ENCODE measurements around the gene RPS6KL1.

Gene RPS6KL1

GRCh38 chr14:74911221-74911620 lies 11.8 kb downstream of the RPS6KL1 start:
- DNase-seq: no peak

- DNase-seq: no peak
Measured at GRCh38 chr14:74910556-74910955, 12.5 kb downstream of the RPS6KL1 start.

DNA sequence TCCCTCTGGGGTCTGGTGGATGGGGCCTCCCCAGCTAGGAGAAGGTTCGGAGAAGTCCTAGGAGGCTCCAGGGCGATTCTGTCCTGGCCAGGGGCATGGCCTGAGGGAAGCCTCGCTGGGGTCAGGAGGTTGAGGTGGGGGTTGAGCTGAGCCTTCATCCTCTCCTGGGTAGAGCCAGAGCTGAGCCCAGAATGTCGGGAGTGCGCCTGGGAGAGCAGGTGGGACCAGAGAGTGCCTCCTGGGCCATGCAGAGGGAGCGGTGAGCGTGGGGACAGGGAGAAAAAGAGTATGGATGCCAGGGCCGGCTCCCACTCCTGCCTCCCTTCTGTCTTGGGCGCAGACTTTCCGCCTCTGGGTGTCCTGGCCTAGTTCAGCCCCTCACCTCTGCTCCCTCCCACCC lies 13.1 kb downstream of the RPS6KL1 start:
- no peak for DNase-seq

GRCh38 chr14:74909501-74909900 lies 13.6 kb downstream of the RPS6KL1 start:
- DNase-seq: no peak

GRCh38 chr14:74908861-74909341 lies 14.2 kb downstream of the RPS6KL1 start:
- DNase-seq: no peak

DNA sequence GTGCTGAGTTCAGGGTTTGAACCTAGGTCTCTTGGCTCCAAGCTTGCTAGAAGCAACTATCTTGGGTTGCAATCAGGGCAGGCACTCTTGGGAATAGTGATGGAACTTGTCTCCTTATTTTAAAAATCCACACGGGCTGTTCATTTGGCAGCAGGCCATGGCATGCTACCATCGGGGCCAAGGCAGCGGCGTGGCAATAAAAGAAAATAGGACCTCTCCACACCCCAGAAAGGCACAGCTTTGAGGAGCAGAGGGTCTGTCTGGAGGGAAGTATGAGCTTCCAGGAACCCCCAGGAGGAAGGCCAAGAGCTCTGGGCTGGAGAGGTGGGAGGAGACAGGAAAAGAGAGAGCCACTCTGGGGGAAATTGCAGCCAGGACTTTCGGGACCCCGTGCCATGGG lies 15.3 kb downstream of the RPS6KL1 start:
- DNase-seq: no peak

- no peak for DNase-seq
Measured at GRCh38 chr14:74906925-74907521, 16.0 kb downstream of the RPS6KL1 start.

DNA sequence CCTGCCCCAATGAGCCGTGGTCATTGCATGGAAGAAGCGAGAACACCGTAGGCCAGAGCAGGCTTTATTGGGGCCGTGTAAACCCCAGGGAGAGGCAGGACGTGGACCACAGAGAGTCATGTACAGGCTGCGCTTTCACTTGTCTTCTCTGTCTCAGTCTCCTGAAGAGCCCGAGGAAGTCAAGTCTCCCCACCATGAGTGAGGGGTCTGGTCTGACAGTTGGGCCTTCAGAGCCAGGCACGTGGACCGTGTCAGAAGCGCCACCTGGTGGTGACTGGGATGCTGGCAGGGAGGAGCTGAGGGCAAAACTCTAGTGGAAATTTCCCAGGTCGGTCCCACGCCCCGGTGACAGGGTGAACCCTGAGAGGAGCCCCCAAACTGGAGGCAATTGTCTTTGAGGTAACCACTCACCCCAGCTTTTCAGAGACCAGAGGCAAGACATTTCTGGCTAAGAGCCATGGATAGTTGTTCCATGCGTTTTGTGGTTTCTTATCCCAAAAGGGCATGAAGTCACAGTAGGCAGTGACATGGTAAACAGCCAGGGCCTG lies 17.4 kb downstream of the RPS6KL1 start:
- peak; percentile 78 for DNase-seq

GRCh38 chr14:74904635-74905503 lies 18.2 kb downstream of the RPS6KL1 start:
- DNase-seq: no peak

DNA sequence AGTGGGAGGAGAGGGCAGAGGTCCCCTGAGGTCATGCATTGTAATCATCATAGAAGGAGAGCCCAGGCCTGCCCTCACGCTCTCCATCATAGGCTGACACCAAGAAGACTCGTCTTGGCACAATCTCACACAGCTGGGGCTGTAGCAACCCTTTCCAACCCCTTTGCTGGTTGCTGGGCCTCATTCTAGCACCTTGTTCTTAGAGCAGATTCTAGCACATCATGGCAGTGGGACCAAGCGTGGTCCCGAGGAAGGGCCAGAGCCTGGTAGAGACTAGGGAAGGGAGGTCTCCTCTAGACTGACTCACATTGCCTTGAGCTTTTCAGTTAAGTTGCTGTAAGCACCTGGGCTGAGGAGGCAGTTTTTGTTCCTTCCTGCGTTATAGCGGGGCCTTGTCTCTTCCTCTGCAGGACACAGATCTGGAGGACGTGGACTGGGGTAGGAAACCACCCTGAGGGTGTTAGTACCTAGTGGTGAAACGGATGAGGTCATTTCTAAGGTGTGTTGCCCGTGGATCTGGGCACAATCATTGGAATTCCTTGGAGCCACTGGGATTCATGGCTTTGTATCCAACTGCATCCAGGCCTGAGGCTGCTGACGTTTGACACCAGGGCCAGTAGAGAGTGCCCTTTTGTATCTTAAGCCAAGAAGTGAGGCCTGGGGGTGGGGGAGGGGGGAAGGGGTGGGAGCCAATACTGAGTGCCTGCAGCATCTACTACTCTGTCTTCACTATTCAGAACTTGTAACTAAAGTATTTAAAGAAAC lies 19.9 kb downstream of the RPS6KL1 start:
- no peak for DNase-seq

- DNase-seq: no peak
Measured at GRCh38 chr14:74898694-74899093, 24.4 kb downstream of the RPS6KL1 start.

DNA sequence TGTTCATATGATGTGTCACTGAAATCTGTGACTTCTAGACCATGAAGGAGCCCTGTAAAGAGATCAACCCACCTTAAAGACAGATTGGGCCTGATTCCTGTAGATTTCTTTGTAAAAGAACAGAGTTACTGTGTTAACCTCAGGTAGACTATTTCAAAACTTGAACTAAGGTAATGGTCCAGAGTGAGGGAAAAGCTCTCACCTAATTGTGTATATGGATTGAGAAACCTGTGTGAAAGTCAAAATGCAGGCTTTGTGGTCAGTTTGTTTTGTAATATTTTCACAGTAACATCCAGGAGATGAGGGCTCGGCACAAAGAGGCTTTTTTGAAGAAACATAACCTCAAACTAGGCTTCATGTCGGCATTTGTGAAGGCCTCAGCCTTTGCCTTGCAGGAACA lies 25.0 kb downstream of the RPS6KL1 start:
- DNase-seq: no peak

- no peak for DNase-seq
Measured at GRCh38 chr14:74897642-74898041, 25.4 kb downstream of the RPS6KL1 start.

GRCh38 chr14:74896400-74896799 lies 26.7 kb downstream of the RPS6KL1 start:
- no peak for DNase-seq

DNA sequence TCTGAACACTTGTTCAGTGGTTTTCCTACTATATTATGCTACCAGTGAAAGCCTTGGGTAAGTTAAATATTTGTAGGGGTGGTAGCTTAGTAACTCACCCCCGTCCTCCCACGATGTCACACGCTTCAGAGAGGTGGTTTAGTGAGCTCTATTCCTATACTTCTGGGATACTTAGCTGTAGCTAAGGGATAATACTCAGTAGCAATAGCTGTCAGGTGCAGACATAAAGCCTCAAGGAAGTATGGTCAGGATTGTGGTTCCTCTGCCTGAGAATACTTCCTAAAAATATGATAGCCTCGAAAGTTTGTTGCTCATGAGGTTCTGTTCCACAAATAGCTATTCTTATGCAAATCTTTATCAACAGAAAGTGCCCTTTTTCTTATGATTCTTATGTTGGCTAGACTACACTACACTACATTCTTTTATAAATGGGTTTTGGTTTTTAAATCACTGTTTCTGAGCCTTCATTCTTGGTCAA lies 29.4 kb downstream of the RPS6KL1 start:
- no peak for DNase-seq

- no peak for DNase-seq
Measured at GRCh38 chr14:74892745-74893144, 30.3 kb downstream of the RPS6KL1 start.

- no peak for DNase-seq
Measured at GRCh38 chr14:74891870-74892269, 31.2 kb downstream of the RPS6KL1 start.

- no peak for DNase-seq
Measured at GRCh38 chr14:74890262-74890661, 32.8 kb downstream of the RPS6KL1 start.

DNA sequence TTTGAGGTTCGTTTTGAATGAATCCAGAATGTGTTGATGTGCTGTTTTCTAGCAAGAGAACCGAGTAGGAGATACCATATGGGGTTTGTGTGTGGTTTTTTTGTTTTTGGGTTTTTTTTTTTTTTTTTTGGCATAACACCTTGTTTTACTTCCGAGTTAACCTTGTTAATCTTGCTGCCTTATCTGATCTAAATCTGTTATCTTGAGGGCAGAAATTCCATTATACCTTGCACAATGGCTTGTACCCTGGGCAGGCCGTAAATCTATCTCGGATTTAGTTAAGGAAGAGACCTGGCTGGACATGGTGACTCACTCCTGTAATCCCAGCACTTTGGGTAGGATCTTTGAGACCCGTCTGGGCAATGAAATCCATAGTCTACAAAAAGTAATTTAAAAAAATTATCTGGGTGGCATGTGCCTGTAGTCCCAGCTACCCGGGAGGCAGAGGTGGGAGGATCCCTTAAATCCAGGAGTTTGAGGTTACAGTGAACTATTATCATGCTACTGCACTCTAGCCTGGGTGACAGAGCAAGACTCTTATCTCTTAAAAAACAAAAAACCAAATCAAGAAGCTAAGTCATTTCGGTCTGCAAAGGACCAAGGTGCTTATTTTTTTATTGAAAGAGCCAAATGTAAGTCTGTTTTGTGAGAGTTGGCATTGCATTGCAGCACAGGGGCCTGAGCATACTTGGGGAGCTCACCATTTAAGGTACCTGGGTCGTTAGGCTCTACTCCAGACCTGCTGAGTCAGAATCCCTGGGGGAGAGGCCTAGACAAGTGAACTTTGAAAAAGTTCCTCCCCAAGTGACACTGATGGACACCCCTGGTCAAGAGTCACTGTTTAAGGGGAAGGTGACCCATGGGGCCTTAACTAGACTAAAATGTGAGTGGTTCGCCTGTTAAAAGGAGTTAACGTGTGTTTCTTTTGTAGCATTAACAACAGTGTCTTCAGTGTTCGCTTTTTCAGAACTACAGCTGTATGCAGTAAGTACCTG lies 34.6 kb downstream of the RPS6KL1 start:
- DNase-seq: no peak

GRCh38 chr14:74886001-74886400 lies 37.1 kb downstream of the RPS6KL1 start:
- no peak for DNase-seq

DNA sequence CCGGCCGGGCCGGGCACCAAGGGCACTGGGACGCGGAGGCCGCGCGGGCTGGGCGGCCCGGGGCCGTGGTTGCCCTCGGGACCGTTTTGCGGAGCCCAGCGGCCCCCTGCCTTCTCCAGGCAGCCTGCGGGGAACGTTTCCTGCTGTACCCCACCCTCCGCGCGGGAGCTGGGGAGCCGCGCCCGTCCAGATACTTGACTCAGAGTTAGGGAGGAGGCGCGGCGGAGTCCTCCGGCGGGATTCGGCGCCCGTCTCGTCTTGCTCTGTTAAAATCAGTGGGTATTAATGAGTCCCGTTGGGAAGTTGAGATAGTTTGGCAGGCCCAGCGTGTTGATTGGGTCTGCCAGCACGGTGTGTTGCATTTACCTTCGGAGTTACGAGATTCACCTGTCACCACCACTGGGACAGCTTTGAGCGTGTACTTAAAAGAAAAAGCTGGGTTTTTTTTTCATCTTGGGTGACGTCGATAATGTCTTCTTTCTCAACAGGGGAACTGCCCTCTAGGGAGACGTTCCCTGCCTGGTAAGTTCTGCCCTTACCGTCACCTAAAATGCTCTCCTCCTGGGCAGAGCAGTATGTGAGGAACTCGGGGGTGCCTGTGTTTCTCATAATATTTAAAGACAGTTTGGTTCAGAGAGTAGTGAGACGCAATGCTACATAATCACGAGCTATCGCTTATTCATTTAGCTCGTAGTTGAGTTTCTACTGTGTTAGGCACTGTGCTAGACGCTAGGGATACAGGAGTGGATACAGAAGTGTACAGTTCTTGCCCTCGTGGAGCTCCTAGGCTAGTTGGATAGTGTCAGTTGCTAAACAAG lies 40.7 kb downstream of the RPS6KL1 start:
- DNase-seq: peak; percentile 65
